HCT116 (cell line): ENCODE measurements around the gene BCO2. TPM values are rescaled to one million over a fixed set of nuclear protein-coding genes. Genes with fewer than 3 reads are reported as not detected.

Experiments
- ATAC-seq: fragments of 200-7000 bp; cut with Tn5 transposase; 2 replicates; pipeline ENCODE4 v1.9.1; 2020; ENCODE audit warnings: mild to moderate bottlenecking, moderate library complexity
- BruUV-seq: library from RNA; stranded (reverse); fragments of 400-500 nt; replicated peaks from 2 replicates; lab custom pipeline; 2021; lab: Mats Ljungman, UMichigan
- CTCF ChIA-PET: fragments of 300-600 bp; sonication (Branson Sonifier 250); formaldehyde crosslinking; loops from one replicate; lab custom pipeline; 2021; ENCODE audit warnings: antibody characterized with exemption; lab: Charles Lee
- POLR2A ChIA-PET: fragments of 300-600, 350-600 bp; sonication (Branson Sonifier 250); formaldehyde crosslinking; loops from one replicate; lab custom pipeline; 2021; ENCODE audit warnings: antibody characterized with exemption; lab: Charles Lee
- RAD21 ChIA-PET, 2 experiments: fragments of 300-600 bp; sonication (Branson Sonifier 250); formaldehyde crosslinking; loops; one replicate each; lab custom pipeline; 2023; ENCODE audit warnings: low total read pairs in 2 of 2; ENCODE audit not compliant: uncharacterized antibody in 2 of 2, unreplicated experiment in 2 of 2, low non-redundant PET in 1 of 2; lab: Charles Lee
- DNase-seq: peaks from one replicate; pipeline ENCODE4 v3.0.0-alpha.2; 2010; ENCODE audit warnings: low read depth, low spot score
- H2AFZ ChIP-seq: fragments of 200-600 bp; shearing (Covaris generic), sonication (generic); 2 replicates; pipeline ENCODE4 v1.6.1; 2017; ENCODE audit warnings: low read depth, mixed run types, mixed read lengths, antibody characterized with exemption, low read length; ENCODE audit not compliant: poor library complexity, severe bottlenecking
- H3K27ac ChIP-seq: 2 replicates; pipeline ENCODE4 v1.5.1; 2012; ENCODE audit warnings: low read depth, low read length
- H3K27me3 ChIP-seq: fragments of 200-600 bp; sonication (generic); 2 replicates; pipeline ENCODE4 v1.6.1; 2016; ENCODE audit warnings: mixed run types, low read length, mixed read lengths; ENCODE audit not compliant: insufficient read depth
- H3K36me3 ChIP-seq, 2 experiments: fragments of 200-500 bp in 1 of 2; fragments of 200-600 bp in 1 of 2; sonication (Bioruptor generic) in 1 of 2; sonication (generic) in 1 of 2; 2 replicates each; pipeline versions ENCODE4 v1.5.1 to v1.6.1; 2014 to 2016; ENCODE audit warnings: low read length in 2 of 2, inconsistent platforms in 1 of 2, mixed read lengths in 1 of 2, mixed run types in 1 of 2; ENCODE audit not compliant: insufficient read depth in 2 of 2, control insufficient read depth in 1 of 2
- H3K4me1 ChIP-seq, 2 experiments: fragments of 200-600 bp in 1 of 2; sonication (generic) in 1 of 2; 2 replicates each; pipeline versions ENCODE4 v1.5.1 to v1.6.1; 2012 to 2017; ENCODE audit warnings: low read length in 2 of 2, inconsistent platforms in 1 of 2, mild to moderate bottlenecking in 1 of 2, mixed read lengths in 1 of 2, mixed run types in 1 of 2, moderate library complexity in 1 of 2; ENCODE audit not compliant: insufficient read depth in 2 of 2, control insufficient read depth in 1 of 2
- H3K4me2 ChIP-seq: fragments of 200-600 bp; sonication (generic); 2 replicates; pipeline ENCODE4 v1.6.1; 2017; ENCODE audit warnings: mixed run types, low read length, mixed read lengths
- H3K4me3 ChIP-seq, 2 experiments: fragments of 200-600 bp in 1 of 2; sonication (generic) in 1 of 2; replicated peaks in 1 of 2; 2 replicates each; pipeline ENCODE4 v1.5.1; 2011 to 2016; ENCODE audit warnings: low read length in 2 of 2, control low read depth in 1 of 2, low read depth in 1 of 2, mild to moderate bottlenecking in 1 of 2, mixed read lengths in 1 of 2, mixed run types in 1 of 2
- H3K79me2 ChIP-seq: fragments of 200-600 bp; sonication (generic); 2 replicates; pipeline ENCODE4 v1.6.1; 2017; ENCODE audit warnings: mild to moderate bottlenecking, mixed run types, low read length, moderate library complexity, mixed read lengths; ENCODE audit not compliant: insufficient read depth
- H3K9ac ChIP-seq: fragments of 200-600 bp; sonication (generic); 2 replicates; pipeline ENCODE4 v1.6.1; 2016; ENCODE audit warnings: low read length, mixed read lengths
- H3K9me2 ChIP-seq: fragments of 200-600 bp; sonication (generic), shearing (Covaris generic); 2 replicates; pipeline ENCODE4 v1.6.1; 2017; ENCODE audit warnings: mixed run types, mild to moderate bottlenecking, moderate library complexity; ENCODE audit not compliant: insufficient read depth
- H3K9me3 ChIP-seq, 2 experiments: fragments of 200-500 bp in 1 of 2; fragments of 200-600 bp in 1 of 2; sonication (Bioruptor generic) in 1 of 2; sonication (generic) in 1 of 2; 2 replicates each; pipeline ENCODE4 v1.6.1; 2014 to 2017; ENCODE audit warnings: low read length in 2 of 2, mixed read lengths in 2 of 2, inconsistent platforms in 1 of 2, low read depth in 1 of 2, mild to moderate bottlenecking in 1 of 2, mixed run types in 1 of 2, moderate library complexity in 1 of 2; ENCODE audit not compliant: control insufficient read depth in 1 of 2, insufficient read depth in 1 of 2
- H4K20me1 ChIP-seq: fragments of 200-600 bp; sonication (generic), shearing (Covaris generic); 2 replicates; pipeline ENCODE4 v1.6.1; 2017; ENCODE audit warnings: mixed run types, mild to moderate bottlenecking, moderate library complexity; ENCODE audit not compliant: insufficient read depth
- CEBPB ChIP-seq: IDR thresholded peaks from 2 replicates; pipeline ENCODE4 v1.6.1; 2012; ENCODE audit warnings: low read depth
- ELF1 ChIP-seq: IDR thresholded peaks from 2 replicates; pipeline ENCODE4 v1.6.1; 2012; ENCODE audit warnings: low read depth, borderline replicate concordance
- EZH2 ChIP-seq: fragments of 200-600 bp; sonication (generic); IDR thresholded peaks from 2 replicates; pipeline ENCODE4 v1.6.1; 2017; ENCODE audit warnings: antibody characterized with exemption, mixed run types
- MAX ChIP-seq: IDR thresholded peaks from 2 replicates; pipeline ENCODE4 v1.6.1; 2012
- POLR2A ChIP-seq: IDR thresholded peaks from 2 replicates; pipeline ENCODE4 v1.7.0; 2011; ENCODE audit warnings: borderline replicate concordance; ENCODE audit not compliant: insufficient read depth, insufficient read length; ENCODE audit errors: extremely low read depth
- POLR2AphosphoS5 ChIP-seq: IDR thresholded peaks from 2 replicates; pipeline ENCODE4 v1.6.1; 2011; ENCODE audit warnings: mild to moderate bottlenecking, low read depth, low read length, moderate library complexity
- RAD21 ChIP-seq: IDR thresholded peaks from 2 replicates; pipeline ENCODE4 v1.6.1; 2012; ENCODE audit warnings: low read depth, mild to moderate bottlenecking
- SIN3A ChIP-seq: IDR thresholded peaks from 2 replicates; pipeline ENCODE4 v1.6.1; 2012; ENCODE audit warnings: low read depth
- YY1 ChIP-seq: IDR thresholded peaks from 2 replicates; pipeline ENCODE4 v1.6.1; 2011; ENCODE audit warnings: low read length, low read depth, moderate library complexity, mild to moderate bottlenecking; ENCODE audit not compliant: insufficient replicate concordance; ENCODE audit errors: extremely low read depth
- ZNF274 ChIP-seq: fragments of 200-500 bp; sonication (Bioruptor generic); IDR thresholded peaks from 2 replicates; pipeline ENCODE4 v1.6.1; 2014; ENCODE audit warnings: mild to moderate bottlenecking, low read depth, low read length, inconsistent platforms
- intact Hi-C: fragments of 100-400 bp; cut with micrococcal nuclease; formaldehyde crosslinking; loops from 2 replicates; pipeline ENCODE4 v1.10.0; 2022
- total RNA-seq: library from RNA; stranded (reverse); gene quantifications from one replicate; pipeline ENCODE4 v1.2.1, GENCODE V29; 2021; ENCODE audit not compliant: unreplicated experiment

The BCO2 gene
- total RNA-seq, 1 experiment from 2014 or later = 4.0 TPM

DNA sequence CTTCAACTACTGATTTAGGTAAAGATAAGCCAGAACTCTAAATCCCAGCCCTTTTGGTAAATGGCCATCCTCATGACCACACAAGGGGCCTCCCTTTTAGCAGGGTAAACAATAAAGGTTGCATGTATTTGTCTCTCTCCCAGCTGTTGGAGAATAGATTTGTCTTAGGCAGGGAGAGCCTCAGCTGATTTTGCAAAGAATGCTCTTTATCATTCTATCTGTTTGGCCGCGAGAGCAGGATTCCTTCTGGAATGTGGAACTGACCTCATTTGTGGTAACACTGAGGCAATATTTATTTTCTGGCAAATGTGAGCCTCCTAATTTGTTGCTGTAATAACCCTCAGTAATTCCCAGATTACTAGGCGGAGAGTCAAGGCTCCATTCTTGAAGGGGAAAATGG lies 66.2 kb downstream of the BCO2 start:
- CTCF ChIA-PET = interaction anchor here (1.1 kb wide), 1 partner anchor 39 kb away, joined by 3 read pairs; no protein-coding TSS in a partner anchor
- RAD21 ChIA-PET = no interaction called here
- H2AFZ ChIP-seq = no peak overlapping the region
- TF ChIP-seq MAX = no peak
- no peak for ATAC-seq
- no peaks in the 10 kb centered on the region for H3K79me2 ChIP-seq
- no peaks in the 10 kb centered on the region for H3K4me1 ChIP-seq
- H3K9ac ChIP-seq = no peak overlapping the region
- no peak overlapping the region for H3K27ac ChIP-seq
- peaks cover 8 to 15% of the 10 kb centered on the region in 2 experiments; a peak in 3 of 4 replicates for H3K36me3 ChIP-seq
- no peaks in the 10 kb centered on the region for H3K9me2 ChIP-seq
- no peaks in the 10 kb centered on the region for H3K9me3 ChIP-seq
- no peaks in the 10 kb centered on the region for H4K20me1 ChIP-seq
- DNase-seq = no peak
- no peaks in the 10 kb centered on the region for H3K27me3 ChIP-seq
- H3K4me2 ChIP-seq = no peak overlapping the region
- intact Hi-C loops = no loop called here
- no TSS peak for BruUV-seq
- POLR2A ChIA-PET = interaction anchor here (0.6 kb wide), 1 partner anchor 9 kb away, joined by 4 read pairs; no protein-coding TSS in a partner anchor
- no peak overlapping the region for H3K4me3 ChIP-seq

- DNase-seq = no peak
- H3K79me2 ChIP-seq = no peaks in the 10 kb centered on the region
- no peaks in the 10 kb centered on the region for H3K9me3 ChIP-seq
- no peaks in the 10 kb centered on the region for H3K9me2 ChIP-seq
- no peaks in the 10 kb centered on the region for H4K20me1 ChIP-seq
- H3K27ac ChIP-seq = no peak overlapping the region
- no peak overlapping the region for H3K9ac ChIP-seq
- H3K27me3 ChIP-seq = no peaks in the 10 kb centered on the region
- intact Hi-C loops = no loop called here
- no peak for TF ChIP-seq EZH2
- no peak for TF ChIP-seq RAD21
- TF ChIP-seq SIN3A = no peak
- TF ChIP-seq ELF1 = no peak
- no peak for TF ChIP-seq CEBPB
- no peak for TF ChIP-seq ZNF274
- TF ChIP-seq MAX = no peak
- TF ChIP-seq YY1 = no peak
- no peak for TF ChIP-seq POLR2A
- no peak for TF ChIP-seq POLR2AphosphoS5
- TF ChIP-seq, all 23 proteins: peak for 0
- H2AFZ ChIP-seq = no peak overlapping the region
- no peak for ATAC-seq
- H3K4me2 ChIP-seq = no peak overlapping the region
- ChIA-PET CTCF (no interaction called here), POLR2A (no interaction called here), RAD21 (no interaction called here)
- BruUV-seq = no TSS peak
- H3K36me3 ChIP-seq = no peaks in the 10 kb centered on the region
- no peak overlapping the region for H3K4me3 ChIP-seq
- H3K4me1 ChIP-seq = no peaks in the 10 kb centered on the region
These were observed 71.9 kb downstream of the BCO2 start for GRCh38 chr11:112247201-112247600.
